Measurements from ENCODE around the gene RPS6KA2.

DNA sequence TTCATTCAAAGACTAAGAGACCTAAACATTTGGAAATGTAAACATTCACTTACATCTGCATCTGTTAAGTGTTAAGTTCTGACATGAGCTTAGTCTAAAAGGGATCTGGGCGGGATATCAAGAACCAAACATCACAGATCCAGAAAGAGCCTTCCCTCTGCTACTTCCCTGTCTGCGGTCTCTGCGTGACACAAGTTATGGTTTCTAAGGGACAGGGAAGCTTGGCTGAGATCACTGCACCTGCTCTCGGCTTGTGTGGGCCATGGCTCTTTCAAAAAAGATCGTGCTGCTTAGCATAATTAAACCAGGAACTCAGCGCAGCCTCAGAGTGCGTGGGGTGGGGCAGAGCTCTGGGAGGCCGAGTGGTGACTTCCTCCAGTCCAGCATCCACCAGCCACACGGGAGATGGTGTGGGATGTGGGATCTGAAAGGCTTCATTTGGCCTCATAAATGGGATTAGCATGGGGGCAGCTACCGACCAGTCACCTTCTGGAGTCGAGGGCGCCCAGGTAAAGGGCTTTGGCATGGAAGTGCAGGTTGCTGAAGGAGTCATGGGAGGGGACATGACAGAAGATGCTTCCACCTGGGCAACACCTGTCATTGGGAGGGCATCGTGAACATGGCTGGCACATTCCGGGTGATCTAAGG is 23.9 kb downstream of the RPS6KA2 start:
- TF ChIP-seq, protein P1, sequence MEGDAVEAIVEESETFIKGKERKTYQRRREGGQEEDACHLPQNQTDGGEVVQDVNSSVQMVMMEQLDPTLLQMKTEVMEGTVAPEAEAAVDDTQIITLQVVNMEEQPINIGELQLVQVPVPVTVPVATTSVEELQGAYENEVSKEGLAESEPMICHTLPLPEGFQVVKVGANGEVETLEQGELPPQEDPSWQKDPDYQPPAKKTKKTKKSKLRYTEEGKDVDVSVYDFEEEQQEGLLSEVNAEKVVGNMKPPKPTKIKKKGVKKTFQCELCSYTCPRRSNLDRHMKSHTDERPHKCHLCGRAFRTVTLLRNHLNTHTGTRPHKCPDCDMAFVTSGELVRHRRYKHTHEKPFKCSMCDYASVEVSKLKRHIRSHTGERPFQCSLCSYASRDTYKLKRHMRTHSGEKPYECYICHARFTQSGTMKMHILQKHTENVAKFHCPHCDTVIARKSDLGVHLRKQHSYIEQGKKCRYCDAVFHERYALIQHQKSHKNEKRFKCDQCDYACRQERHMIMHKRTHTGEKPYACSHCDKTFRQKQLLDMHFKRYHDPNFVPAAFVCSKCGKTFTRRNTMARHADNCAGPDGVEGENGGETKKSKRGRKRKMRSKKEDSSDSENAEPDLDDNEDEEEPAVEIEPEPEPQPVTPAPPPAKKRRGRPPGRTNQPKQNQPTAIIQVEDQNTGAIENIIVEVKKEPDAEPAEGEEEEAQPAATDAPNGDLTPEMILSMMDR (conservative IDR thresholded peaks at IDR 0.05) = no peak
- no peak for TF ChIP-seq EZH2 (IDR thresholded peaks at IDR 0.05; ENCODE audit: low read depth)
